Effector memory CD4-positive, alpha-beta T cell (primary cell): ENCODE results near the gene SIN3A.
A peak's percentile ranks its signal among the peaks of the same experiment; 100 is the strongest.
"Not testable (repeated sequence)": the region's sequence is repeated elsewhere in the genome, so short reads cannot be mapped to it uniquely, and the experiment has no call there.

Experiments
- DNase-seq, 3 donors: peaks; one replicate each; pipeline ENCODE4 v3.0.0-alpha.2; 2020
- H3K27ac ChIP-seq: 2 replicates; pipeline ENCODE4 v1.7.0; 2013; ENCODE audit warnings: mild to moderate bottlenecking, low read length, moderate library complexity; ENCODE audit not compliant: insufficient read depth, poor library complexity, severe bottlenecking
- H3K27me3 ChIP-seq: replicated peaks from 2 replicates; pipeline ENCODE4 v1.7.0; 2013; ENCODE audit warnings: mild to moderate bottlenecking, low read length; ENCODE audit not compliant: insufficient read depth, control insufficient read depth, poor library complexity, severe bottlenecking
- H3K36me3 ChIP-seq: 2 replicates; pipeline ENCODE4 v1.7.0; 2013; ENCODE audit warnings: mild to moderate bottlenecking, low read length, moderate library complexity; ENCODE audit not compliant: control insufficient read depth, insufficient read depth
- H3K4me1 ChIP-seq: 2 replicates; pipeline ENCODE4 v1.7.0; 2013; ENCODE audit warnings: low read length, mild to moderate bottlenecking; ENCODE audit not compliant: control insufficient read depth, insufficient read depth, poor library complexity, severe bottlenecking
- H3K4me3 ChIP-seq: 2 replicates; pipeline ENCODE4 v1.7.0; 2013; ENCODE audit warnings: low read length, low read depth, mild to moderate bottlenecking; ENCODE audit not compliant: insufficient read depth, poor library complexity, severe bottlenecking
- H3K9me3 ChIP-seq: 2 replicates; pipeline ENCODE4 v1.7.0; 2013; ENCODE audit warnings: mild to moderate bottlenecking, low read length, moderate library complexity; ENCODE audit not compliant: control insufficient read depth

The SIN3A gene

GRCh38 chr15:75338661-75339240, 112.7 kb downstream of the SIN3A start:
- no peak for DNase-seq
- H3K9me3 ChIP-seq = no peaks in the 10 kb centered on the region
- H3K4me1 ChIP-seq = peaks cover 11% of the 10 kb centered on the region
- H3K4me3 ChIP-seq = no peak overlapping the region
- peaks cover 5% of the 10 kb centered on the region for H3K36me3 ChIP-seq
- no peaks in the 10 kb centered on the region for H3K27me3 ChIP-seq
- H3K27ac ChIP-seq = no peak overlapping the region

GRCh38 chr15:75335705-75336355, 115.7 kb downstream of the SIN3A start, which contains the start of gene COMMD4:
TSS of gene COMMD4 (plus strand) at chr15:75336063. CDS start at chr15:75336090, 27 bp downstream.
- H3K9me3 ChIP-seq = no peaks in the 10 kb centered on the region
- peak within 1 kb of the TSS; percentile 59 for H3K4me3 ChIP-seq
- H3K36me3 ChIP-seq = peaks cover 5% of the 10 kb centered on the region
- H3K4me1 ChIP-seq = peaks cover 11% of the 10 kb centered on the region
- DNase-seq = peak; percentile 51 to 66 (median 55)
- peak within 1 kb of the TSS; percentile 35 for H3K27ac ChIP-seq
- no peaks in the 10 kb centered on the region for H3K27me3 ChIP-seq

- no peaks in the 10 kb centered on the region for H3K9me3 ChIP-seq
- peaks cover 5% of the 10 kb centered on the region for H3K36me3 ChIP-seq
- DNase-seq = no peak
- H3K4me1 ChIP-seq = peaks cover 11% of the 10 kb centered on the region
- H3K27ac ChIP-seq = peak overlapping the region; percentile 35
- H3K27me3 ChIP-seq = no peaks in the 10 kb centered on the region
- H3K4me3 ChIP-seq = peak overlapping the region; percentile 59
Observed at GRCh38 chr15:75335313-75335704, 116.2 kb downstream of the SIN3A start.

GRCh38 chr15:75333654-75334419, 117.7 kb downstream of the SIN3A start:
- not testable (repeated sequence) for H3K36me3 ChIP-seq, DNase-seq, H3K4me3 ChIP-seq, H3K27ac ChIP-seq, H3K27me3 ChIP-seq, H3K9me3 ChIP-seq
- peaks cover 11% of the 10 kb centered on the region for H3K4me1 ChIP-seq

GRCh38 chr15:75332093-75332492, 119.4 kb downstream of the SIN3A start:
- not testable (repeated sequence) for H3K36me3 ChIP-seq, DNase-seq, H3K9me3 ChIP-seq, H3K4me3 ChIP-seq, H3K27me3 ChIP-seq, H3K27ac ChIP-seq
- H3K4me1 ChIP-seq = peaks cover 11% of the 10 kb centered on the region

GRCh38 chr15:75329571-75329970, 121.9 kb downstream of the SIN3A start:
- Histone ChIP-seq H3K36me3 (no peaks in the 10 kb centered on the region), H3K27ac (no peak overlapping the region), H3K4me1 (no peaks in the 10 kb centered on the region), H3K4me3 (no peak overlapping the region), H3K27me3 (no peaks in the 10 kb centered on the region), H3K9me3 (no peaks in the 10 kb centered on the region)
- DNase-seq = no peak

- H3K27me3 ChIP-seq = no peaks in the 10 kb centered on the region
- no peak for DNase-seq
- no peaks in the 10 kb centered on the region for H3K9me3 ChIP-seq
- no peaks in the 10 kb centered on the region for H3K4me1 ChIP-seq
- H3K27ac ChIP-seq = no peak overlapping the region
- no peak overlapping the region for H3K4me3 ChIP-seq
- no peaks in the 10 kb centered on the region for H3K36me3 ChIP-seq
Observed at GRCh38 chr15:75328493-75329314, 122.8 kb downstream of the SIN3A start.

- Histone ChIP-seq H3K27ac (no peak overlapping the region), H3K27me3 (no peaks in the 10 kb centered on the region), H3K4me1 (no peaks in the 10 kb centered on the region), H3K9me3 (no peaks in the 10 kb centered on the region), H3K4me3 (no peak overlapping the region), H3K36me3 (no peaks in the 10 kb centered on the region)
- no peak for DNase-seq
Observed at GRCh38 chr15:75327491-75327890, 124.0 kb downstream of the SIN3A start.

- Histone ChIP-seq H3K9me3 (no peaks in the 10 kb centered on the region), H3K27ac (no peak overlapping the region), H3K27me3 (no peaks in the 10 kb centered on the region), H3K4me1 (no peaks in the 10 kb centered on the region), H3K4me3 (no peak overlapping the region), H3K36me3 (no peaks in the 10 kb centered on the region)
- no peak for DNase-seq
Observed at GRCh38 chr15:75327005-75327404, 124.5 kb downstream of the SIN3A start.
